Activated T-cell treated with anti-CD3 and anti-CD28 coated beads for 24 hours (primary cell): ENCODE data around the gene ADGRB2.

Experiments
- DNase-seq: peaks from one replicate; pipeline ENCODE4 v3.0.0-alpha.2; 2020; ENCODE audit warnings: low read depth

Gene ADGRB2

GRCh38 chr1:31782421-31783410 lies 18.6 kb upstream of the ADGRB2 start:
- no peak for DNase-seq

GRCh38 chr1:31781756-31782371 lies 17.7 kb upstream of the ADGRB2 start:
- no peak for DNase-seq

- no peak for DNase-seq
These were observed 17.1 kb upstream of the ADGRB2 start for GRCh38 chr1:31781138-31781755.

DNA sequence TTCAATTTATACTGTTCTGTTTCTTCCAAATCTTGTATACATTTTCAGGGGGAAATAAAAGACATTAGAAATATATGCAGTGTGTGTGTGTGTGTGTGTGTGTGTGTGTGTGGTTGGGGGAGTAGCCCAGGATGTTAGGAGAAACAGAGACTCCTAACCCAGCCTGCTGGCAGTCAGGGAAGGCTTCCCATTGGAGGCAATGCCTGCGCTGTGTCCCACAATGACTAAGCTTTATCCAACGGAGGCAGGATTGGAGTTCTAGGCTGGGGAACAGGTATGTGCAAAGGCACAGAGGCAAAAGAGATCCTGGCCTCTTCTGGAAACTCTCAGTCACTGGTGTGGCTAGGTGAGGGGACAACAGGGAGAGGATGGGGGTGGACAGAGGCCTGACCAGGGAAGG lies 16.5 kb upstream of the ADGRB2 start:
- DNase-seq: no peak

- no peak for DNase-seq
These were observed 15.5 kb upstream of the ADGRB2 start for GRCh38 chr1:31779687-31780086.

GRCh38 chr1:31778763-31779488 lies 14.8 kb upstream of the ADGRB2 start:
- no peak for DNase-seq

DNA sequence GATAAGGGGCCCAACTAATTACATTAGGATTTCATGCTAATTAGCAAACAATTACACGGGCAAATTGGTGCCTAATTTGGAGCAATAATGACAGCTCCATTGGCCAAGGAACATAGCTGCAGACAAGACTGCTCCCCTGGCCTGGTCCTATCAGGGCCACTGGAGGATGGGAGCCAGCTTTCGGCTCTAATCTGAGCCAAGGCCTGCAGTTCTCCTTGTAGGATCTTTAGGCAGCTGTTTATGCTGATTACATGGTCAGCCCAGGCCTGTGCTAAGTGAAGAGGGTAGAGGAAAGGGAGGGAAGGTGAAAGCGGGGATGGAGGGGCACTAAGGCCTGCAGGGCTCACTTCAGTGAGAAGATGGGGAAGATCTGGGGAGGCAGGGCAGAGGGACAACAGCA lies 12.4 kb upstream of the ADGRB2 start:
- no peak for DNase-seq

DNA sequence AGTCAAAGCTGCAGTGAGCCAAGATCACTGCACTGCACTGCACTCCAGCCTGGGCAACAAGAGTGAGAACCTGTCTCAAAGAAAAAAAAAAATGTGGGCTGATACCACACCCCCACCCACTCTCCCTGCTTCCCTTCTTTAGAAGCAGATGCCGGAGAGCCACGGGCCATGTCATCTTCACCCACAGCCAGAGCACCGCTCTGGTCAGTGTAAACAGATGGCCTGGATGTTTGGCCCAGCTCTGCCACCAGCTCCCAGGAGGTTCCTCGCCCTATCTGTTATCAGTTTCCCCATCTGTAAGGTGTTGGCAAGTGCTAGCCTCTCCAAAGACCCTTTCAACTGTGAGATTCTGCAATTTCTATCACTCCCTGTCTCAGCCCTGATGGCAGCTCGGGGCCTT lies 11.9 kb upstream of the ADGRB2 start:
- no peak for DNase-seq

DNA sequence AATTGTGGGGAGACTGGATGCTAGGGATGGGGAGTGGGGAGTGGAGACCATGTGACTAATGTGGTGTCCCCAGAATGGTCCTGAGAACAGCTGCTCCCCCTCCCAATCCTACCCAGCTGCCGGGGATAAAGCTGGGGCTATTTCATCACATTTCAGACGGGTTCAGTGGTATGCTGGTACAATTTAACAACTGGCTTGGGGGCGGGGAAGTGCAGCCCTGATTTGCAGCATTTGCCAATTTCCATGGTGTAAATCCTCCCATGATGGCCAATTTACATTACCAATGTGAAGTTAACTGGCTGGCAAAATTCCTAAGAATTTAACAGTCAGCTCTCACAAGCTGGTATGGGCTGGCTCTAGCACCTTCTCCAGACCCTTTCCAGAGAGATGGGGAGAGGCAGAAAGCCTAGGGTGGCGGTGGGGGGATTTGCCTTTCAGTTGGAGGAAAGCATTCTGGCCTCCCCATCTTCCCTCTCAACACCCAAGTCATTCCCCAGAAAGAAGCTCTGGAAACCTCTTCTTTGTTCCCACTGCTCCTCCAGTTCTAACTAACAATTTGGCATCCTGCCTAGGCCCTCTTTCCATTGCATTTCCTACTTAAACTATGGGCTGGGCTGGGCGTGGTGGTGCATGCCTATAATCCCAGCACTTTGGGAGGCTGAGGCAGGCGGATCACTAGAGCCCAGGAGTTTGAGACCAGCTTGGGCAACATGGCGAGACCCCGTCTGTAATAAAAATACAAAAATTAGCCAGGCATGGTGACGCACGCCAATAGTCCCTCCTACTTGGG lies 11.3 kb upstream of the ADGRB2 start:
- no peak for DNase-seq

DNA sequence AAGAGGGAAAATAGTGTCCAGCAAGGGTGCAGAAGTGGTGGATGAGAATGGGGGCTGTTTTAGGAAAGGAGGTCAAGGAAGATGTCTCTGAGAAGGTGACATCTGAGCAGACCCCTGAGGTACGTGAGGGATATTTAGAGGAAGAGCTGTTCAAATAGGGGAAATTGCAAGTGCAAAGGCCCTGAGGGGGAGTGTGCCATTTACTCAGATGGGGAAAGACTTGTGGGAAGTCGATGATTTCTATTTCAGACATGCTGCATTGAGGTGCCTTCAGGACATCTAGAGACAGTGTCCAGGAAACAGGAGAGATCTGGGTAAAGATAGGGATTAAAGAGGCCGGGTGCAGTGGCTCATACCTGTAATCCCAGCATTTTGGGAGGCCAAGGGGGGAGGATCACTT lies 10.4 kb upstream of the ADGRB2 start:
- DNase-seq: no peak

DNA sequence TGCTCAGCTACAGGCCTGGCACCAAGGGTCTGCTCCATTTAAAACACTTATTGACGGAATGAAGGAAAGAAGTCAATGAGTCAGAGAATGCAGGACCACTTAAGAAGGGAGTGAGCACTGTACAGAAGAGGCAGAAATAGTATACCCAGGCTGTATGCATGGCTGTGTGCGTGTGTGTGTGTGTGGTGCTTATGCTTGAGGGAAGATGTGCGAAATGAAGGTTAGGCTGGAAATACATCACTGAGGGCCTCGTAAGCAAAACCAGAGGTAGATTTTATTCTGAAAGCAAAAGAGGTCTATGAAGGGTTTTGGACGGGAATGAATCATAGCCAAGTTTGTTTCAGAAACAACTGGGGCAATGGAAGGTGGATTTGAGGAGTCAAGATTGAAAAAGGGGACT lies 9.7 kb upstream of the ADGRB2 start:
- no peak for DNase-seq

- DNase-seq: no peak
These were observed 8.6 kb upstream of the ADGRB2 start for GRCh38 chr1:31772669-31773248.

GRCh38 chr1:31771891-31772668 lies 7.9 kb upstream of the ADGRB2 start:
- peak; percentile 33 for DNase-seq

GRCh38 chr1:31769720-31770390 lies 5.7 kb upstream of the ADGRB2 start:
- no peak for DNase-seq

DNA sequence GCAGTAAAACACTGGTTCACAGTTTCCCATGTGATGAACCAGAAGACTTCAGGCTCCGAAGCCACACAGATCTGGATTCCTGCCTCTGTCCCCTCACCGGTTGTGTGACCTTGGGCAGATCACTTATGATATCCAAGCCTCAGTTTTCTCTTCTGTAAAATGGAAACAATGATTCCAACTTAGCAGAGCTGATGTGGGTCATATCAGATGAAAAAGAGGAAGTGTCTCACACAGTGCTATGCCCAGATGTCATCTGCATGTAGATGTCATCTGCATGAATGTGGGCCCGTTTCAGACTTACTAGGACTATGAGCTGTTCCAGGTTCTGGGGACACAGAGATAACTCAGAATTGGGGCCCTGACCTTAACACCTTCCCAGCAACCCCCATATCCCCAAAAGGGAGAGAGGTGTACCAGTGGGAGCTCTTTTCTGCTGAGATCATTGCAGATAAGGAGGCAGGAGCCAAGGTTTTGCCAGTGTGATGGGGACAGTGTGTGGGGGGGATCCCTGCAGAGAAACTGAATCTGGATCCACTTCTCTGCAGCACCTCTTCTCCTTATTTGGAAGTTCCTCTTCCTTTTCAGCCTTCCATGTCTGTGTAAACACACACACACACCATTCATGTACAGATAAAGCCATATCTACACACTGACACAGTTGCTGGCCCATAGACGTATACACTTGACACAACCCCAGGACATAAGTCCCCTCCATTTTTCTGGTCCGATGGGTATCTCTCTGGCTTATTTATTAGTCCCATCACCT lies 5.0 kb upstream of the ADGRB2 start:
- no peak for DNase-seq

DNA sequence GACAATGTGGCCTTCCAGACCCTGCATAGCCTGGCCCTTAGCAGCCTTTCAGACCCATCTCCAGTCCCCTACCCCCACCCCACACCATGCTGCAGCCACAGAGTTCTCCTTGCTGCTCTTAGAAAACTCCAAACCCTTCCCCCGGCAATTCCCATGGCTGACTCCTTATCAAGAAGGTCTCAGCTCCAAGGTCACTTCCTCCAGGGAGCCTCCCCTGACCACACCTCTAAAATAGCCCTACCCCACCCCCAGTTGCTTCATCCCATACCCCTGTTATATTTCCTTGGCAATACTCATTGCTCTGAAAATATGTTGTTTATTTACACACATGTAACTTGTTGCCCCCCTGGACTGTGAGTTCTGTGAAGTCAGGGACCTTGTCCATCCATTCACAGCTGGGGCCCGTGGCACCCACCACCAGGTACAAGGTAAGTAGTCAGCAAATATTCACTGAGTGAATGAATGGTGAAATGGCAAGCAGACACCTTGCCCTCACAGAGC lies 4.3 kb upstream of the ADGRB2 start:
- no peak for DNase-seq

DNA sequence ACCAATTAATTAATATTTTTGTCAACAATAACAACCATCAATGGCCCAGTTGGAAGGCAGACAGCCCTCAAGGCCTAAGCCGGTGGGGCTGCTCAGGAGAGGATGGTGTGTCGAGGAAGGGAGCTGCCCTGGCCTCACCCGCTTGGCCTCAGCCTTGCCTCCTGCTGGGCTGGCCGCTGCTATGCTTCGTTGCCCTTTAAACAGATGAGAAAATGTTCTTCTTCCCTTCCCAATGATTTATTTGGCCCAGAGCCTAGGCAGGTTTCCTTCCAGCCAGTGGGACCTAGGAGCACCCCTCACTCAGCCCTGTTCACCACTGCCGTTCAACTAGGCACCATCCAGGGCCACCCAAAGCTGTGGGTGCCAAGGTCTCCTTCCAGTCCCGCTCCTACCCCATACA lies 3.1 kb upstream of the ADGRB2 start:
- DNase-seq: no peak

- no peak for DNase-seq
These were observed 1.4 kb upstream of the ADGRB2 start for GRCh38 chr1:31765516-31765915.

GRCh38 chr1:31765041-31765467 lies 914 bp upstream of the ADGRB2 start:
- DNase-seq: no peak
